ENCODE measurements around the gene RAPGEF2.
"Not testable (repeated sequence)": the region's sequence is repeated elsewhere in the genome, so short reads cannot be mapped to it uniquely, and the experiment has no call there.

RAPGEF2 gene

DNA sequence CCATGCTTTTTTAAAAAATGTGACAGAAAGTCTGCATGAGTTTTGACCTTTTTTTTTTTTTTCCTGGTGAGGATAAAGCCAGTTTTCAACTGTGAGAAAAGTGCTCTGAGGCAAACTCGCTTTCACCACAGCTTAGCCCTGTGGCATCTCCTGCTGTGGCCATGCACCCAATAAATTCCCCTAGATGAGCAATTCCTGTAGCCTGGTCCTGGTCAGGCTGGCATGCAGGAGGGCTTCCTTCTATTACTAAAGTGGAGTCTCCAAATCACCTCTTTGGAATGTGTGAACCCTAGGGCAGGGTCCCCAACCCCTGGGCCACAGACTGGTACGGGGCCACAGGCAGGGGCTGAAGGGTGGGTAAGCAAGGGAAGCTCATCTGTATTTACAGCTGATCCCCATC is 265.4 kb downstream of the RAPGEF2 start:
- no peak for DNase-seq (ENCODE audit: low spot score)

- no peak for DNase-seq (ENCODE audit: low spot score)
Observed at GRCh38 chr4:159369256-159369655, 266.4 kb downstream of the RAPGEF2 start.

DNA sequence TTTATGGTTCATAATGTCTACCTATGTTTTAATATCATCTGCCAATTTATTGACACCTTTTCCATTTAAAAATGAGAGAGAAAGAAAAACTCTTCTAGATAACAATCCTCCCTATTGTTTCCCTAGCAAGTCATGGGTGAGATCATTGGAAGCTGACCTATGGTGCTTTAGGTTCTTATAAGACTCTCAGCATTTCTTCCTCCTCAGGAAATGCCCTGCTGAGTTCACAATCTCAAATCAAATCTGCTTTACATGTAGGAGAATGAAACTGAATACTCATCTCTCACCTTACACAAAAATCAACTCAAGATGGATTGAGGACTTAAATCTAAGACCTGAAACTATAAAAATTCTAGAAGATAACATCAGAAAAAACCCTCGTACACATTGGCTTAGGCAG is 267.4 kb downstream of the RAPGEF2 start:
- DNase-seq (ENCODE audit: low spot score): no peak

GRCh38 chr4:159374749-159375530 is 272.1 kb downstream of the RAPGEF2 start:
- DNase-seq (ENCODE audit: low spot score): no peak

DNA sequence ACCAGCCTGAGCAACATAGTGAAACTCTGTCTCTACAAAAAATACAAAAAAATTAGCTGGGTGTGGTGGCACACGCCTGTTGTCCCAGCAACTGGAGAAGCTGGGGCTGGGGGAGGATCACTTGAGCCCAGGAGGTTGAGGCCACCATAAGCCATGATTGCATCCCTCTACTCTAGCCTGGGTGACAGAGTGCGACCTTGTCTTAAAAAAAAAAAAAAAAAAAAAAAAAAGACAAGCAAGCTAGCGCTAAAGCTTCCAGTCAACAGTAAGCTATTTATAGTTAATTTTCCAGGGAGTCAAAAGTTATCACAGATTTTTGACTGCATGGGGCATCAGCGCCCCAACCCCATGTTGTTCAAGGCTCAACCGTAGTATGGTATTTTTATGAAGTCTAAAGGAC is 273.4 kb downstream of the RAPGEF2 start:
- no peak for DNase-seq (ENCODE audit: low spot score)

GRCh38 chr4:159378056-159378616 is 275.3 kb downstream of the RAPGEF2 start:
- no peak for DNase-seq (ENCODE audit: low spot score)

DNA sequence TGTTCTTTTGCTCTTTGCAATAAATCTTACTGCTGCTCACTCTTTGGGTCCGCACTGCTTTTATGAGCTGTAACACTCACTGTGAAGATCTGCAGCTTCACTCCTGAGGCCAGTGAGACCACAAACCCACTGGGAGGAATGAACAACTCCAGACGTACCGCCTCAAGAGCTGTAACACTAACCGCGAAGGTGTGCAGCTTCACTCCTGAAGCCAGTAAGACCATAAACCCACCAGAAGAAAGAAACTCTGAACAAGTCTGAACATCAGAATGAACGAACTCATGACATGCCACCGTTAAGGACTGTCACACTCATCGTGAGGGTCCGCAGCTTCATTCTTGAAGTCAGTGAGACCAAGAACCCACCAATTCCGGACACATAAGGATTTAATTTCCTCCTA is 276.2 kb downstream of the RAPGEF2 start:
- not testable (repeated sequence) for DNase-seq (ENCODE audit: low spot score)

GRCh38 chr4:159379836-159380235 is 277.0 kb downstream of the RAPGEF2 start:
- no peak for DNase-seq (ENCODE audit: low spot score)

GRCh38 chr4:159382856-159383561 is 280.1 kb downstream of the RAPGEF2 start:
- no peak for DNase-seq (ENCODE audit: low spot score)

GRCh38 chr4:159383562-159383931 is 280.7 kb downstream of the RAPGEF2 start:
- DNase-seq (ENCODE audit: low spot score): no peak

DNA sequence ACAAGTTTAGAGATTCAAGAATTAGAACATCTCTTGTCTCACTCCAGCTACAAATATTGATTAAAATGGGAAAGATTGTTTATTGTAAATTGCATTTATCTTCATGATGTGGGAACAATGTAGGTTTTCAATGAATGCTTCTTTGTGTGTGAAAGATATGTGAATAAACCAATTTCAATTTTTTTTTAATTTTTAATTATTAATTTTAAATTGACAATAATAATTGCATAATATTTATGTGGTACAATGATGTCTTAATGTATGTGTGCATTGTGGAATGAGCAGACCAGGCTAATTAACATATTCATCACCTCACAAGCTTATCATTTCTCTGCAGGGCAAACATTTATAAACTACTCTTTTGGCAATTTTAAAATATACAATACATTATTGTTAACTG is 281.1 kb downstream of the RAPGEF2 start:
- no peak for DNase-seq (ENCODE audit: low spot score)

GRCh38 chr4:159384632-159385031 is 281.8 kb downstream of the RAPGEF2 start:
- DNase-seq (ENCODE audit: low spot score): no peak

GRCh38 chr4:159386620-159387019 is 283.7 kb downstream of the RAPGEF2 start:
- no peak for DNase-seq (ENCODE audit: low spot score)

GRCh38 chr4:159389756-159390155 is 286.9 kb downstream of the RAPGEF2 start:
- DNase-seq (ENCODE audit: low spot score): no peak

DNA sequence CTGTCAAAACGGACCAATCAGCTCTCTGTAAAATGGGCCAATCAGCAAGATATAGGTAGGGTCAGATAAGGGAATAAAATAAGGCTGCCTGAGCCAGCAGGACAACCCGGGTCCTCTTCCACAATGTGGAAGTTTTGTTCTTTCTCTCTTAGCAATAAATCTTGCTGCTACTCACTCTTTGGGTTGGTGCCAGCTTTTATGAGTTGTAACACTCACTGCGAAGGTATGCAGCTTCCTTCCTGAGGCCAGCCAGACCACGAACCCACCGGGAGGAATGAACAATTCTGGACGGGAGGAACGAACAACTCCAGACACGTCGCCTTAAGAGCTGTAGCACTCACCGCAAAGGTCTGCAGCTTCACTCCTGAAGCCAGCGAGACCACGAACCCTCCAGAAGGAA is 287.8 kb downstream of the RAPGEF2 start:
- no peak for DNase-seq (ENCODE audit: low spot score)

- no peak for DNase-seq (ENCODE audit: low spot score)
Observed at GRCh38 chr4:159395693-159396092, 292.8 kb downstream of the RAPGEF2 start.

GRCh38 chr4:159396151-159396550 is 293.3 kb downstream of the RAPGEF2 start:
- no peak for DNase-seq (ENCODE audit: low spot score)

GRCh38 chr4:159398236-159398638 is 295.4 kb downstream of the RAPGEF2 start:
- no peak for DNase-seq (ENCODE audit: low spot score)

GRCh38 chr4:159400558-159401225 is 297.8 kb downstream of the RAPGEF2 start:
- no peak for DNase-seq (ENCODE audit: low spot score)

GRCh38 chr4:159401226-159401712 is 298.4 kb downstream of the RAPGEF2 start:
- DNase-seq (ENCODE audit: low spot score): no peak

- DNase-seq (ENCODE audit: low spot score): no peak
Observed at GRCh38 chr4:159401791-159402380, 299.0 kb downstream of the RAPGEF2 start.
